ENCODE measurements around the gene NSMF.
"Not testable (repeated sequence)": the region's sequence is repeated elsewhere in the genome, so short reads cannot be mapped to it uniquely, and the experiment has no call there.

Gene NSMF

GRCh38 chr9:137459601-137460362 lies 648 bp upstream of the NSMF start:
- DNase-seq = no peak

GRCh38 chr9:137458194-137459151 lies 661 bp downstream of the NSMF start:
- peak in 50 of 56 donors; percentile 22 to 87 (median 62) for DNase-seq

- peak in 3 of 56 donors; percentile 11 to 47 (median 21) for DNase-seq
These were observed 1.5 kb downstream of the NSMF start for GRCh38 chr9:137457406-137458193.

GRCh38 chr9:137456864-137457405 lies 2.2 kb downstream of the NSMF start:
- DNase-seq = no peak

- no peak for DNase-seq
These were observed 2.9 kb downstream of the NSMF start for GRCh38 chr9:137456061-137456863.

- no peak for DNase-seq
These were observed 3.7 kb downstream of the NSMF start for GRCh38 chr9:137455359-137455991.

- DNase-seq = no peak
These were observed 4.4 kb downstream of the NSMF start for GRCh38 chr9:137454597-137455358.

GRCh38 chr9:137454145-137454596 lies 5.0 kb downstream of the NSMF start:
- DNase-seq = peak in 7 of 56 donors; percentile 29 to 71 (median 59)

- peak in 14 of 56 donors; percentile 18 to 71 (median 47) for DNase-seq
These were observed 5.5 kb downstream of the NSMF start for GRCh38 chr9:137453643-137454081.

- no peak for DNase-seq
These were observed 6.1 kb downstream of the NSMF start for GRCh38 chr9:137452761-137453642.

- DNase-seq = no peak
These were observed 7.0 kb downstream of the NSMF start for GRCh38 chr9:137452006-137452760.

- not testable (repeated sequence) for DNase-seq
These were observed 7.7 kb downstream of the NSMF start for GRCh38 chr9:137451264-137452005.

GRCh38 chr9:137450539-137451222 lies 8.5 kb downstream of the NSMF start:
- DNase-seq = not testable (repeated sequence)

- DNase-seq = no peak
These were observed 9.1 kb downstream of the NSMF start for GRCh38 chr9:137449931-137450538.

Data from nucleus accumbens (tissue), 56 donors.